ENCODE data around the gene FARP2.
"Not testable (repeated sequence)": the region's sequence is repeated elsewhere in the genome, so short reads cannot be mapped to it uniquely, and the experiment has no call there.

The FARP2 gene

GRCh38 chr2:241517297-241517696, 161.2 kb downstream of the FARP2 start:
- Mint-ChIP-seq H3K27me3 (peaks cover 3% of the 10 kb centered on the region), H3K27ac (no peak overlapping the region), H3K36me3 (no peaks in the 10 kb centered on the region), H3K9me3 (no peaks in the 10 kb centered on the region), H3K4me3 (no peak overlapping the region), H3K4me1 (peaks cover 15% of the 10 kb centered on the region)

DNA sequence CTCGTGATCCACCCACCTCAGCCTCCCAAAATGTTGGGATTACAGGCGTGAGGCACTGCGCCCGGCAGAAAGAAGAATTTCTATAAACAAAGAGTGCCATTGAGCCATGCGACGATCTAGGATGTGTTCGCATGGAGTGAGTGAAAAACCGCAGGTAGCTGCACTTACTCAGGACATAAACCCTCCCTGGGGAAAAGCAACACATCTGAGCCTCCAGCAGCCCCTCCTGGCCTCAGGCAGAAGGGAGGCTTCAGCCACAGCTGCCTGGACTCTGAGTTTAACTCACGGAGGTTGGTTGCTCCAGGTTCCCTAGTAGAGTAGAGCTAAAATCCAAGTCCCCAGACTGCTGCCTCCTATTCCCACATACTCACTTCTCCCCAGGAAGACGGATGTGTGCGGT, 163.6 kb downstream of the FARP2 start:
- peaks cover 3% of the 10 kb centered on the region for H3K27me3 Mint-ChIP-seq
- no peak overlapping the region for H3K27ac Mint-ChIP-seq
- H3K4me3 Mint-ChIP-seq: no peak overlapping the region
- H3K36me3 Mint-ChIP-seq: no peaks in the 10 kb centered on the region
- peaks cover 15% of the 10 kb centered on the region for H3K4me1 Mint-ChIP-seq
- no peaks in the 10 kb centered on the region for H3K9me3 Mint-ChIP-seq

DNA sequence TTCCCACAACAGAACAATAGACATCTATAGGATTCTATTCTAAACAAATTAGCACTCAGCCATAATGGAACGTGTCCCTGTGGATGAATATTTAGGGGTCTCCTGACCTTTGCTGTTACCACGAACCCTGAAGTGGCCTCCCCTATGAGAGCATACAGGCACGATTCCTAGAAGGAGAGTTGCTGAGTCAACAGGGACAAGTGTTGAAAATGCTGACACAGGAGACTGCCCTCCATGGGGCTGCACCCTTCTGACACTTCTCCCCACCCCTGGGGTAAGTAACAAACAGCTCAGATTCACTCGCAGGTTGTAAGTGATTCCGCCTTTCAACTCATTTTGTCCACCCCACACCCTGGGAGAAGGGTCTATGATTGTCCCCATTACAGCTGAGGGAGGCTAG, 166.4 kb downstream of the FARP2 start:
- H3K36me3 Mint-ChIP-seq: no peaks in the 10 kb centered on the region

GRCh38 chr2:241525818-241526780, 170.0 kb downstream of the FARP2 start:
- H3K4me1 Mint-ChIP-seq, H3K36me3 Mint-ChIP-seq, H3K27me3 Mint-ChIP-seq, H3K9me3 Mint-ChIP-seq, H3K4me3 Mint-ChIP-seq, H3K27ac Mint-ChIP-seq: not testable (repeated sequence)

More for the DNA sequence above, 166.4 kb downstream of the FARP2 start:
- H3K27ac Mint-ChIP-seq: no peak overlapping the region
- peaks cover 3% of the 10 kb centered on the region for H3K27me3 Mint-ChIP-seq
- H3K4me3 Mint-ChIP-seq: no peak overlapping the region
- H3K9me3 Mint-ChIP-seq: no peaks in the 10 kb centered on the region
- peaks cover 4% of the 10 kb centered on the region for H3K4me1 Mint-ChIP-seq

- no peaks in the 10 kb centered on the region for H3K27me3 Mint-ChIP-seq
Measured at GRCh38 chr2:241530571-241530970, 174.5 kb downstream of the FARP2 start.

DNA sequence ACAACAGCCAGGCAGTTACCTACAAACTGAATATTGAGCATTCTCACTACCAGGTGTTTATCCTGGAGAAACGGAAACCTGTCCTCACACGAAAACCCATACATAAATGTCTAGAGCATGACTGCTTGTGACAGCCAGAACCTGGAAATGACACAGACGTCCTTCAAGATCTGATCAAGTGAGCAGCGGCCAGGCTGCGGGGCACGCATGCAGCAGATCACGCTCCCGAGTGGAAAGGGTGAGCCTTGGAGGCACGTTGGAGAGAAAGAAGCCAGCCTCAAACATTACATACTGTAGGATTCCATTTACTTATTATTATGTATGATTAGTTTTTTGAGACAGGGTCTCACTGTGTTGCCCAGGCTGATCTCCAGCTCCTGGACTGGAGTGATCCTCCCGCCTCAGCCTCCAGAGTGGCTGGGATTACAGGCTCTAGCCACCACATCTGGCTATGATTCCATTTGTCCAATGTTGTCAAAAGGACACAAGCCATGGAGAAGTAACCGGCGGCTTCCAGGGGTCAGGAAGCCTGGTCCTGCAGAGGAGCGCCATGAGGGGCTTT, 175.2 kb downstream of the FARP2 start:
- no peaks in the 10 kb centered on the region for H3K27me3 Mint-ChIP-seq
- no peaks in the 10 kb centered on the region for H3K9me3 Mint-ChIP-seq
- H3K27ac Mint-ChIP-seq: no peak overlapping the region
- no peaks in the 10 kb centered on the region for H3K36me3 Mint-ChIP-seq
- no peak overlapping the region for H3K4me3 Mint-ChIP-seq
- no peaks in the 10 kb centered on the region for H3K4me1 Mint-ChIP-seq

More at GRCh38 chr2:241530571-241530970, 174.5 kb downstream of the FARP2 start:
- Mint-ChIP-seq H3K27ac (no peak overlapping the region), H3K9me3 (no peaks in the 10 kb centered on the region), H3K36me3 (no peaks in the 10 kb centered on the region), H3K4me1 (no peaks in the 10 kb centered on the region), H3K4me3 (no peak overlapping the region)

DNA sequence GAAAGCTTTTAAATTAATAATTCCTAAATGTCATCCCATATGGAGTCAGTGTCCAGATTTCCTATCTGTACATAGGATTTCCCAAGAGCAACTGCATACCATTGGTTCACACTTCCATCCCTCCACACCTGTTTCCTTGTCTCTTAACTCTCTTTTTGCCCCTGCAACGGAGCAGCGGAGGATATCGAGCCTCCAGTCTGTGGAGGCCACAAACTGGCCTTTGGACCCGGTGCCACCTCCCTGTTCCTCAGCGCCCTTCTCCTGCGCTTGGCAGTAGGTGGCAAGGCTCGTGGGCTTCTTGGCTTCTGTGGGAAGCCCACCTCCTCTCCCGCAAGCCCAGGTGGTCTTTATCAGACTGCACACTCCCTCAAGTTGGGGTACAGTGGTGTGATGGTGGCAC, 176.1 kb downstream of the FARP2 start:
- H3K9me3 Mint-ChIP-seq: no peaks in the 10 kb centered on the region
- H3K27me3 Mint-ChIP-seq: no peaks in the 10 kb centered on the region
- H3K4me3 Mint-ChIP-seq: no peak overlapping the region
- no peak overlapping the region for H3K27ac Mint-ChIP-seq
- no peaks in the 10 kb centered on the region for H3K4me1 Mint-ChIP-seq
- H3K36me3 Mint-ChIP-seq: no peaks in the 10 kb centered on the region

- no peaks in the 10 kb centered on the region for H3K36me3 Mint-ChIP-seq
- no peaks in the 10 kb centered on the region for H3K9me3 Mint-ChIP-seq
- H3K4me3 Mint-ChIP-seq: no peak overlapping the region
- no peak overlapping the region for H3K27ac Mint-ChIP-seq
- H3K4me1 Mint-ChIP-seq: no peaks in the 10 kb centered on the region
- H3K27me3 Mint-ChIP-seq: no peaks in the 10 kb centered on the region
Measured at GRCh38 chr2:241532733-241533601, 176.9 kb downstream of the FARP2 start.

GRCh38 chr2:241534293-241534692, 178.2 kb downstream of the FARP2 start:
- H3K4me3 Mint-ChIP-seq: no peak overlapping the region
- no peaks in the 10 kb centered on the region for H3K36me3 Mint-ChIP-seq
- no peaks in the 10 kb centered on the region for H3K4me1 Mint-ChIP-seq
- no peaks in the 10 kb centered on the region for H3K9me3 Mint-ChIP-seq
- H3K27me3 Mint-ChIP-seq: peaks cover 4% of the 10 kb centered on the region
- no peak overlapping the region for H3K27ac Mint-ChIP-seq

- H3K4me1 Mint-ChIP-seq: no peaks in the 10 kb centered on the region
- no peaks in the 10 kb centered on the region for H3K36me3 Mint-ChIP-seq
- H3K27ac Mint-ChIP-seq: no peak overlapping the region
- H3K4me3 Mint-ChIP-seq: no peak overlapping the region
- peaks cover 4% of the 10 kb centered on the region for H3K27me3 Mint-ChIP-seq
- no peaks in the 10 kb centered on the region for H3K9me3 Mint-ChIP-seq
Measured at GRCh38 chr2:241534701-241535375, 178.8 kb downstream of the FARP2 start.

- Mint-ChIP-seq H3K27me3 (peaks cover 7% of the 10 kb centered on the region), H3K4me3 (no peak overlapping the region), H3K27ac (no peak overlapping the region), H3K36me3 (no peaks in the 10 kb centered on the region), H3K4me1 (peaks cover 4% of the 10 kb centered on the region), H3K9me3 (no peaks in the 10 kb centered on the region)
Measured at GRCh38 chr2:241535871-241536655, 180.0 kb downstream of the FARP2 start.

DNA sequence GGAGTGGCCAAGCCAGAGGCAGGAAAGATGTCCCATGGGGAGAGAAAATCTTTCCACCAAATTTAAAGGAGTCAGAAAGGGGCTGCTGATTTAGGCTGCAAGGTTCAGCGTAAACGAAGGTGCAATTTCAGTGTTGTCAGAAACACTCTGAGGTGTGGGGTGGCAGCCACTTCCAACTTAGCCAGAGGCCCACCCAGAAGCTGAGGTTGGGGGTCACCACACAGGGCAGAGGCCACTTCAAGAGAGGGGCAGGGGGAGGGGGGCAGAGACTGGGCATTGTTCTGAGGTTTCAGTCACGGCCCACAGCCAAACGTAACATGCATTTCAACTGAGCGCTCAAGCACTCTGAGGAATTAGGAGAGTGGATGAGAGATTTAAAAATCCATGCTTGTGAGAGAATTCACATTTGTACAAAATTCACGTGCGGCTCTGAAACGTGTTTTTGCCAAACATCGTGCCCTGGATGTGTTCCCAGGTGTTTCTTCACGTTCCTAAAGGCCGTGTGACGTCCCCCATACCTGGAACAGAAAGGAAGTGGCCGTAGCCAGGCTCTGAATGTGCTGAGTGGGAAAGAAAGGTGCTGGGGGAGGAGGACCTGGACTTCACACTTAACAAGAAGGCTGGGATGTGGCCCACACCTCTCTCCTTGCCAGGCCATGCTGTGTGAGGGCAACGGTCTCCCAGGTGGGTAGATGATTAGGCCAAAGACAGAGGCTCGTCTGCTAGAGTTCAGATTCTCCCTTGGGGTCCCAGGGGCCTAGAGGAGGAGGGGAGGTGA, 182.9 kb downstream of the FARP2 start:
- Mint-ChIP-seq H3K27ac (no peak overlapping the region), H3K4me1 (peaks cover 4% of the 10 kb centered on the region), H3K27me3 (peaks cover 14% of the 10 kb centered on the region), H3K9me3 (no peaks in the 10 kb centered on the region), H3K36me3 (no peaks in the 10 kb centered on the region), H3K4me3 (no peak overlapping the region)

DNA sequence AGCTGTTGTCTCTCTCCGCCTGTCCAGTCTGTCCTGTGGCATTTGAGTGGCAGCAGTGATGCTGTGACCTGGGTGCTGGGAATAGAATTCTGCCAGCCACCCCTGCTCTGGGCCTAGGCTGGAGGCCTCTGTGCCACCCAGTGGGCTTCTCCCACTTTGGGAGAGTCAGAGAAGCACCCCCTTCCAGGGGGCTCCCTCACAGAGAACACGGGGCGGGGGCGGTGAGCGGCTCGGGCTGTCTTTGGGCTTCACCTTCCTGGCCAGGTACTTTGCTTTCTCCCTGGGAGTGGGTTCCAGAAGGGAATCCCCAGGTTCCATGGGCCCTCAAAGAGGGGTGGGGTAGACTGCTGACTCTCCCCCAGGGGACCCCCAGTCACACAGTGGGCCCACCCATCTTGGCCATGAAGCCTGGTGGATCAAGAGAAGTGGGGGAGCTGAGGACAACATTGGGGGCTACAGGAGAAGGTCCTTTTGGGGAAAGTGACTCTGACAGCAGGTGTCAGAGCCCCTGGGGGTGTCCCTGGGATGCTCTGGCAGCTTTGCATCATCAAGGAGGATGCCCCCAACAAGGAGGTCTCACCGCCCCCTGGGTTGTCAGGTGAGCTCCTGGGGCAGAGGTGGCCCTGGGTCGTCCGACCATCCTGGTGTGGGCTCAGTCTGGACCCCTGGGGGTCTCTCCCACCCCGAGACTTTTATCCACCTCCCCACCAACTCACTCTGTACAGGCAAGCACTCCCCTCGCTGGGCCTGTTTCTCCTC, 183.7 kb downstream of the FARP2 start:
- H3K36me3 Mint-ChIP-seq: no peaks in the 10 kb centered on the region
- H3K27ac Mint-ChIP-seq: no peak overlapping the region
- H3K4me3 Mint-ChIP-seq: no peak overlapping the region
- no peaks in the 10 kb centered on the region for H3K9me3 Mint-ChIP-seq
- peaks cover 4% of the 10 kb centered on the region for H3K4me1 Mint-ChIP-seq
- H3K27me3 Mint-ChIP-seq: peaks cover 14% of the 10 kb centered on the region
